VCaP (cell line): ENCODE measurements around the gene GPD1.

Experiments
- H3K27ac ChIP-seq: fragments of 450-650 bp; 2 replicates; pipeline ENCODE4 v1.5.1; 2017
- TF ChIP-seq, protein P1 (sequence below): fragments of 450-650 bp; conservative IDR thresholded peaks from 2 replicates; pipeline ENCODE4 v1.5.1; 2017; ENCODE audit warnings: mild to moderate bottlenecking, moderate library complexity

Gene GPD1

DNA sequence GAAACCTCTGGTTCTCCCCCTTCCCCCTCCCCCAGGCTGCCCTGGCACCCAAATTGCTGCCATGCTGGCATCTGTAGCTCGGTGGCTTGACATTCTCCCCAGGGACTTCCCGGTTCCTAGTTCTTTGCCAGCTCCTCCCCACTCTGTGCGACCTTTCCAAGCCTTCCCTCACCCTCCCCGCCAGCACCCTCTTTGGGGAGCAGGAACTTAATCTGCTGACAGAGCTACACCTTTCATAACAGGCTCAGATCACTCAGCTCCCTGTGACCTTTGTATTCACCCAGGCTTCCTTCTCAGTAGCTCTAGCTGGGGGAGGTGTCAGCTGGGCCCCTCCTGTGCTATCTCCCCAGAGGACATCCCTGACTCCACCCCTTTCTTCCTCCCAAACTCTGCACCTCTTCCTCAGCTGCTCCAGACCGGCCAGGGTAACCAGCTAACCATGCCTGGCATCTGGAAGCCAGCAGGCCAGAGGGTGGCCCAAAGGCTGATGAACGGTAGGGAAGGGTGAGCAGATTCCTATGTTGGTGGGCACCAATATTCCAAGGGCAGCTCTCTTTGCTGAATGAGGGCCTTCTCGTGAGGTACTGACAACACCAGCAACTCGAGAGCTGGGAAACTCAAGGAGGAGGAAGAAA lies 6.4 kb downstream of the GPD1 start:
- TF ChIP-seq, protein P1, sequence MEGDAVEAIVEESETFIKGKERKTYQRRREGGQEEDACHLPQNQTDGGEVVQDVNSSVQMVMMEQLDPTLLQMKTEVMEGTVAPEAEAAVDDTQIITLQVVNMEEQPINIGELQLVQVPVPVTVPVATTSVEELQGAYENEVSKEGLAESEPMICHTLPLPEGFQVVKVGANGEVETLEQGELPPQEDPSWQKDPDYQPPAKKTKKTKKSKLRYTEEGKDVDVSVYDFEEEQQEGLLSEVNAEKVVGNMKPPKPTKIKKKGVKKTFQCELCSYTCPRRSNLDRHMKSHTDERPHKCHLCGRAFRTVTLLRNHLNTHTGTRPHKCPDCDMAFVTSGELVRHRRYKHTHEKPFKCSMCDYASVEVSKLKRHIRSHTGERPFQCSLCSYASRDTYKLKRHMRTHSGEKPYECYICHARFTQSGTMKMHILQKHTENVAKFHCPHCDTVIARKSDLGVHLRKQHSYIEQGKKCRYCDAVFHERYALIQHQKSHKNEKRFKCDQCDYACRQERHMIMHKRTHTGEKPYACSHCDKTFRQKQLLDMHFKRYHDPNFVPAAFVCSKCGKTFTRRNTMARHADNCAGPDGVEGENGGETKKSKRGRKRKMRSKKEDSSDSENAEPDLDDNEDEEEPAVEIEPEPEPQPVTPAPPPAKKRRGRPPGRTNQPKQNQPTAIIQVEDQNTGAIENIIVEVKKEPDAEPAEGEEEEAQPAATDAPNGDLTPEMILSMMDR, result no peak
- peak overlapping the region; percentile 63 for H3K27ac ChIP-seq

GRCh38 chr12:50110762-50111351 lies 7.0 kb downstream of the GPD1 start:
- TF ChIP-seq, protein P1, result no peak
- H3K27ac ChIP-seq, result peak overlapping the region; percentile 63

DNA sequence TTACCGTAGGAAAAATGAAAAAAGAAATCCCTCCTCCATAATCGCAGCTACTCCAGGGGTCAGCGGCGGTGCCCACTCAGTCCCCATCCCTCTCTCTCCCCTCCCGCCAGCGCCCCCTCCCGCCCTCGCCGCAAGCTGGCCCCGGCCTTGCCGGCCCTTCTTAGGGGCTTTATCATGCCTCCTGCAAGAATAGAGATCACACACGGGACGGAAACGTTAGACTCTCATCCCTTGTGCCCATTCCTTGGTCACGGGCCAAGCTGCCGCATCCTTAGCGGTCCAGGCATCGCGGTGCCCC lies 7.5 kb downstream of the GPD1 start:
- TF ChIP-seq, protein P1, result no peak
- peak overlapping the region; percentile 63 for H3K27ac ChIP-seq

- peak within 1 kb of the TSS; percentile 88 for H3K27ac ChIP-seq
- TF ChIP-seq, protein P1, result peak; percentile 99
Observed at GRCh38 chr12:50111693-50112455, 8.1 kb downstream of the GPD1 start, which contains the start of gene COX14. Gene COX14 (plus strand): TSS chr12:50112236. CDS start chr12:50120044, 7,808 bp downstream.

GRCh38 chr12:50112456-50113218 lies 8.8 kb downstream of the GPD1 start:
- TF ChIP-seq, protein P1, result no peak
- H3K27ac ChIP-seq, result peak overlapping the region; percentile 88

DNA sequence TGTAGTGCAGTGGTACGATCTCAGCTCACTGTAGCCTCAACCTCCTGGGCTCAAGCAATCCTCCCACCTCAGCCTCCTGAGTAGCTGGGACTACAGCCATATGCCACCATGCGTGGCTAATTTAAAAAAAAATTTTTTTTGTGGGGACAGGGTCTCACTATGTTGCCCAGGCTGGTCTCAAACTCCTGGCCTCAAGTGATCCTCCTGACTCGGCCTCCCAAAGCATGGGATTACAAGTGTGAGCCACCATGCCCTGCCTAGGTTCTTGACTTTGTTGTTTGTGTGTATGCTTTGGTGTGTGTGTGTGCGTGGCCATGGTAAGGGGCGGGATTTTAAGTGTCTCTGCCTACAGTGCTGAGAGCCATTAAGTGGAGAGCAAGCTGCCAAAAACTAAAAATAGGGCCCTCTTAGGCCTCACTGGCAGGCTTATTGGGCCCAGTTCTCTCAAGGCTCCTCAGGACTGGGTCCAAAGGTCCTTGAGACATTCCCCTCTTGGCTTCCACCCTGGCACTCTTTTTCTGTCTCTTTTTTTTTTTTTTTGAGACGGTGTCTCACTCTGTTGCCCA lies 13.3 kb downstream of the GPD1 start:
- TF ChIP-seq, protein P1, result no peak
- no peak overlapping the region for H3K27ac ChIP-seq
